Loucy (cell line): ENCODE data around the gene OR2L5.

ENCODE experiments used
- H2AFZ ChIP-seq: fragments of 200-600 bp; sonication (generic); 2 replicates; pipeline ENCODE4 v1.6.0; 2016; ENCODE audit warnings: antibody characterized with exemption, mild to moderate bottlenecking, low read length, moderate library complexity
- H3F3A ChIP-seq: fragments of 200-600 bp; 2 replicates; pipeline ENCODE4 v1.6.0; 2016; ENCODE audit warnings: antibody characterized with exemption, low read depth, mild to moderate bottlenecking
- H3K27me3 ChIP-seq: fragments of 200-600 bp; sonication (generic); 2 replicates; pipeline ENCODE4 v1.6.1; 2014; ENCODE audit warnings: low read length, mild to moderate bottlenecking; ENCODE audit not compliant: insufficient read depth, poor library complexity, severe bottlenecking
- H3K36me3 ChIP-seq: fragments of 200-600 bp; sonication (generic); 2 replicates; pipeline ENCODE4 v1.6.1; 2016; ENCODE audit warnings: low read length; ENCODE audit not compliant: insufficient read depth
- H3K4me1 ChIP-seq: fragments of 200-600 bp; sonication (generic); 2 replicates; pipeline ENCODE4 v1.5.1; 2014; ENCODE audit warnings: low read length, mild to moderate bottlenecking; ENCODE audit not compliant: insufficient read depth, poor library complexity, severe bottlenecking
- H3K4me2 ChIP-seq: fragments of 200-600 bp; sonication (generic); 2 replicates; pipeline ENCODE4 v1.6.0; 2014; ENCODE audit warnings: antibody characterized with exemption, low read length, low read depth, mild to moderate bottlenecking; ENCODE audit not compliant: poor library complexity, severe bottlenecking
- H3K4me3 ChIP-seq: fragments of 200-600 bp; sonication (generic); 2 replicates; pipeline ENCODE4 v1.5.1; 2014; ENCODE audit warnings: low read length, mild to moderate bottlenecking, mixed read lengths; ENCODE audit not compliant: poor library complexity, severe bottlenecking
- H3K79me2 ChIP-seq: fragments of 200-600 bp; sonication (generic); 2 replicates; pipeline ENCODE4 v1.6.1; 2014; ENCODE audit warnings: low read length; ENCODE audit not compliant: insufficient read depth
- H3K9ac ChIP-seq: fragments of 200-600 bp; sonication (generic); 2 replicates; pipeline ENCODE4 v1.6.0; 2014; ENCODE audit warnings: mild to moderate bottlenecking, low read depth, low read length, moderate library complexity; ENCODE audit not compliant: poor library complexity, severe bottlenecking
- H3K9me2 ChIP-seq: fragments of 200-600 bp; sonication (generic); replicated peaks from 2 replicates; pipeline ENCODE4 v1.6.1; 2016; ENCODE audit warnings: low read depth, low read length, mixed read lengths
- H3K9me3 ChIP-seq: fragments of 200-600 bp; sonication (generic); 2 replicates; pipeline ENCODE4 v1.6.1; 2014; ENCODE audit warnings: mild to moderate bottlenecking, antibody characterized with exemption, low read length, low read depth; ENCODE audit not compliant: insufficient read depth
- H4K20me1 ChIP-seq: fragments of 200-600 bp; sonication (generic); 2 replicates; pipeline ENCODE4 v1.6.0; 2014; ENCODE audit warnings: antibody characterized with exemption, low read length, mild to moderate bottlenecking; ENCODE audit not compliant: insufficient read depth, poor library complexity, severe bottlenecking
- EZH2phosphoT487 ChIP-seq: fragments of 200-600 bp; IDR thresholded peaks from 2 replicates; pipeline ENCODE4 v1.6.1; 2018; ENCODE audit warnings: antibody characterized with exemption, mild to moderate bottlenecking, moderate library complexity, borderline replicate concordance
- TF ChIP-seq, protein P1 (sequence below): fragments of 200-600 bp; sonication (generic); conservative IDR thresholded peaks from 2 replicates; pipeline ENCODE4 v1.5.1; 2014; ENCODE audit warnings: mild to moderate bottlenecking, antibody characterized with exemption, low read length

Gene OR2L5

GRCh38 chr1:247992986-247993385 lies 20.5 kb upstream of the OR2L5 start:
- H3K9ac ChIP-seq = no peak overlapping the region
- H3F3A ChIP-seq = no peaks in the 10 kb centered on the region
- no peak overlapping the region for H3K4me3 ChIP-seq
- H3K79me2 ChIP-seq = no peaks in the 10 kb centered on the region
- H3K4me2 ChIP-seq = no peak overlapping the region
- H3K9me3 ChIP-seq = no peaks in the 10 kb centered on the region; the same call in 1 of the 2 replicates
- no peak for TF ChIP-seq EZH2phosphoT487
- TF ChIP-seq, protein P1, sequence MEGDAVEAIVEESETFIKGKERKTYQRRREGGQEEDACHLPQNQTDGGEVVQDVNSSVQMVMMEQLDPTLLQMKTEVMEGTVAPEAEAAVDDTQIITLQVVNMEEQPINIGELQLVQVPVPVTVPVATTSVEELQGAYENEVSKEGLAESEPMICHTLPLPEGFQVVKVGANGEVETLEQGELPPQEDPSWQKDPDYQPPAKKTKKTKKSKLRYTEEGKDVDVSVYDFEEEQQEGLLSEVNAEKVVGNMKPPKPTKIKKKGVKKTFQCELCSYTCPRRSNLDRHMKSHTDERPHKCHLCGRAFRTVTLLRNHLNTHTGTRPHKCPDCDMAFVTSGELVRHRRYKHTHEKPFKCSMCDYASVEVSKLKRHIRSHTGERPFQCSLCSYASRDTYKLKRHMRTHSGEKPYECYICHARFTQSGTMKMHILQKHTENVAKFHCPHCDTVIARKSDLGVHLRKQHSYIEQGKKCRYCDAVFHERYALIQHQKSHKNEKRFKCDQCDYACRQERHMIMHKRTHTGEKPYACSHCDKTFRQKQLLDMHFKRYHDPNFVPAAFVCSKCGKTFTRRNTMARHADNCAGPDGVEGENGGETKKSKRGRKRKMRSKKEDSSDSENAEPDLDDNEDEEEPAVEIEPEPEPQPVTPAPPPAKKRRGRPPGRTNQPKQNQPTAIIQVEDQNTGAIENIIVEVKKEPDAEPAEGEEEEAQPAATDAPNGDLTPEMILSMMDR = no peak
- no peaks in the 10 kb centered on the region for H4K20me1 ChIP-seq
- 0 out of 2 replicates have a peak, but pooled peaks cover 3% of the 10 kb centered on the region for H3K9me2 ChIP-seq
- H3K4me1 ChIP-seq = no peaks in the 10 kb centered on the region
- no peaks in the 10 kb centered on the region for H3K36me3 ChIP-seq
- no peaks in the 10 kb centered on the region for H3K27me3 ChIP-seq
- H2AFZ ChIP-seq = no peak overlapping the region

GRCh38 chr1:247998811-247999210 lies 14.6 kb upstream of the OR2L5 start:
- H4K20me1 ChIP-seq = no peaks in the 10 kb centered on the region
- no peak overlapping the region for H3K4me2 ChIP-seq
- no peak for TF ChIP-seq EZH2phosphoT487
- TF ChIP-seq, protein P1 = no peak
- H3F3A ChIP-seq = no peaks in the 10 kb centered on the region
- no peaks in the 10 kb centered on the region for H3K9me2 ChIP-seq
- H3K79me2 ChIP-seq = no peaks in the 10 kb centered on the region
- H2AFZ ChIP-seq = no peak overlapping the region
- no peaks in the 10 kb centered on the region for H3K4me1 ChIP-seq
- H3K4me3 ChIP-seq = no peak overlapping the region
- no peaks in the 10 kb centered on the region for H3K27me3 ChIP-seq
- no peak overlapping the region for H3K9ac ChIP-seq
- no peaks in the 10 kb centered on the region for H3K36me3 ChIP-seq
- H3K9me3 ChIP-seq = no peaks in the 10 kb centered on the region; the same call in 1 of the 2 replicates

GRCh38 chr1:248000169-248000568 lies 13.3 kb upstream of the OR2L5 start:
- TF ChIP-seq, protein P1 = no peak
- no peak for TF ChIP-seq EZH2phosphoT487
- Histone ChIP-seq H3K4me3 (no peak overlapping the region), H3F3A (no peaks in the 10 kb centered on the region), H3K27me3 (no peaks in the 10 kb centered on the region), H2AFZ (no peak overlapping the region), H3K9ac (no peak overlapping the region), H3K9me3 (no peaks in the 10 kb centered on the region; the same call in 1 of the 2 replicates), H3K4me1 (no peaks in the 10 kb centered on the region), H3K4me2 (no peak overlapping the region), H3K79me2 (no peaks in the 10 kb centered on the region), H3K9me2 (no peaks in the 10 kb centered on the region), H3K36me3 (no peaks in the 10 kb centered on the region), H4K20me1 (no peaks in the 10 kb centered on the region)
